Measurements from ENCODE around the gene DSP.

Gene DSP

DNA sequence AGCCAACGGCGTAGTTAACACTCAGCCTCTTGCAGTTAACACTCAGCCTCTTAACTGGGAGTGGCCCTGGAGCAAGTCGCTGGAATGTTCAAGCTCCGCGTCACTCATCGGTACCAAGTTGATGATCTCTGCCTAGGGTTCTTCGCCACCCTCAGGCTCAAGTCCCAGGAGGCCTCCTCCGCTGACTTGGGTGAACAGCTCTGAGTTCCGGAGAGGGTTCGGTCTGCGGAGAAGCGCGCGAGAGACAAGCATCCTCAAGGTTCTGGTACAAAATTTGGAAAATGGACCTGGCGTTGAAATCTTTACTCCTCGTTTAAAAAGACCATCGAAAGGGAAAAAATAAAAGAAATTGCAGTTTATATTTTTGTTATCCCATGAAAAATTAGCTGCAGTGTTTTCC lies 876 bp upstream of the DSP start:
- DNase-seq, result no peak

DNA sequence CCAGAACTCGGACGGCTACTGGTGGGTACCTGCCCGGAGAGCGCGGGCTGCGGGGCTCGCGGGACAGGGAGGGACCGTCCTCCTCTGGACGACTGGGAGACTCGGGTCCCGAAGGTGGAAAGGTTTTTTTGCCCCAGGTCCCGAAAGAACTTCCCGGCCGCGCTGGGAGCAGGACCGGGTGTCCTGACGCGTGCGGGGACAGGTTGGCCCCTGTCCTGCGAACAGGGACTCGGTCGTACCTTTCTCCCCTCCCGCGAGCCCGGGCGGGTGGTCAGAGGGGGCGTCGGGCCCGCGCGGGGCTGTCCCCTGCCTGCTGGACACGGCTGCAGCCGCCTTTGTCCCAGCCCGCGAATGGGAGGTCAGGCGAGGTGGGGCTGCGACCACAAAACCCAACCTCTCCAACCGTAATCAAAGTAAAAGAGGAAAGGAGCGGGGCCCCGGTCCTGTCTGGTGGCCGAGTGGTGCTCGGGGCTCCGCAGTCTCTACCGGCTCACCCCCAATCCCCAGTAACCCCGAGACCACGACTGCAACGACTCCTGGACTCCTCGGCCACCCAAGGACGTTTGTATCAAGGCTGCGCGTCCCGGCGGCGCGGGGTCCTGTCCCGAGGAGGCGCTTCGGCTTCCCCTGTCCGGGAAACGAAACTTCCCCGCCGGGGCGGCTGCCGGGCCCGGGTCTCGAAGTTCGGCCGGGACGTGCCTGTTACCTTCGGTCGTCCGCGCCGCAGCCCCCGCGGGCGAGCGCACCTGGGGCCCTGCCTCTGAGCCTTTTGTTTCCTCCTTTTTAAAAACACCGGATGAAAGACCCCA lies 798 bp downstream of the DSP start:
- no peak for DNase-seq

DNA sequence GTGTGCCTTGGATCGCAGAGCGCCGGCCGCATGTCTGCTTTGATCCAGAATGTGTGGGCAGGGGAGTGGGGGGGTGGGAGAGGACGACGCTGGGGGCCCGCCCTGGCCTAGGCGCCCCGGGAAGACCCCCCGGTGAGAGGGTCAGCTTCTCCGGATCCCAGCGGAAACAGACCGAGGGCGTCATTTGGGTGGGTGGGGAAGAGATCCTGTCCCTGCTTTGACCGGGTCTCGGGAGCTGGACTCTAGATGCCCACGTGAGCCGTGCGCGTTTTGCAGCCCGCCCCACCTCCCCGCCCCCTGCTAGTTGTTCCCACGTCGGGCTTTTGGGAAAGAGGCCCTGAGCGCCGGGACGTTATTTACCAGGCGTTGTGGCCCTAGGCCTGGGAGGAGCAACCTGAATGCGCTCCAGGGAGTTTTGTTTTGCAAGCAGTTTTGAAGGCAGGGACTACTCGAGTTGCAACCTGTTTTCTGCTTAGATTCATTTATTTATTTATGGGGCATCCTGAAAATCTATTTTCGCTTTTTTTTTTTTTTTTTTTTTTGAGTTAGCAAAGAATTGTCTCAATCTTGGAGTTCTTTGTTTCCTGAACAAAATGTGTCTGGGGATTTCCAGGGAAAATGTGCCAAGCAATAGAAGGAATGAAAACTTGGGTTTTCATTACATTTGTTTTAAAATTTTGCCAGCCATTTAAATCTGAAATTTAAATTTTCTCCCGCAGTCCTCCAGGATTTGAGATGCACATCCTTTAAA lies 1.6 kb downstream of the DSP start:
- DNase-seq, result no peak

DNA sequence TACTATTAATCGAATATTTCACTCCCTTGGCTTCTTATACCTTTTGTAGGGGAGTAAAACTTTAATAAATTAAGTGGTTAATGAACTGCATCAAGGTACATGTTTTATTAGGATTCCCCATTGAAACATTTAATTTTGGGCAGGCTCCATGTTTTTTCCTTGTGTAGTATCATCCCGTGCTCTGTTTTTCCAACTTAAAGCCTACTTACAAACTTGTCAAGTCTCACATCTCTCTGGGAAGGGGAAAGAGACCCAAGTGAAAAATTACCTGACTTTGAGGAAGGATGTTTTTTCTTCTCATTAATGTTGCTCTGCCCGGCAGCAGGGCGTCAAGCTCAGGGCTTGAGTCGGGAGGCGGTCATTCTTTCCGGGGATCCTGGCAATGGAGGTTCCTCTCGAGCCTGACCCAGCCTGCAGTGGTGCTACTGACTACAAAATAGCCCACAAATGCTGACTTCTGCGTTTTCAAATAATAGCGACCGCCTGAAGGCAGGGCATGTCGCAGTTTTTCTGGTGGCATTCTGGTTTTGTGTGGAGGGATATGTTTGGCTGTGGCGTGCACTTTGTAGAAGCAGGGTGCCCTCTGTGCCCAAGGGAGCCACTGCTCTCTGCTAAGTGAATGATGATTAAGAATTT lies 2.4 kb downstream of the DSP start:
- no peak for DNase-seq

DNA sequence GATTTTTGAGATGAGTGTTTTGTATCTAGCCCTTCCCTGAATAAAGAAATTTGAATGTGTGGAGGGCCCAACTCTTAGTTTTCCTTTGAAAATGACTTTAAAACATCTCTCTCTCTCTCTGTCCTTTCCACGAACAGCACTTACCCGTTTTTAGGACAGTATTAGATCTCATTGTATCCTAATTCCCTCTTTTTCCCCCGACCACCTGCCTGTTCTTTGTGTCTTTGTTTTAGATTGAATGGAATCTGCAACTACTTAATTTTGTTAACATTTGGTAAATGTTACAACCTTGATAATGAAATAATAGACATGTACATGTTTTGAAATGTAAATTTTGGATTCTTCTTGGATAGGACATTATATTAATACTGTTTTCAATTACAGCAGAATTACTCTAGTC lies 3.1 kb downstream of the DSP start:
- DNase-seq, result no peak

DNA sequence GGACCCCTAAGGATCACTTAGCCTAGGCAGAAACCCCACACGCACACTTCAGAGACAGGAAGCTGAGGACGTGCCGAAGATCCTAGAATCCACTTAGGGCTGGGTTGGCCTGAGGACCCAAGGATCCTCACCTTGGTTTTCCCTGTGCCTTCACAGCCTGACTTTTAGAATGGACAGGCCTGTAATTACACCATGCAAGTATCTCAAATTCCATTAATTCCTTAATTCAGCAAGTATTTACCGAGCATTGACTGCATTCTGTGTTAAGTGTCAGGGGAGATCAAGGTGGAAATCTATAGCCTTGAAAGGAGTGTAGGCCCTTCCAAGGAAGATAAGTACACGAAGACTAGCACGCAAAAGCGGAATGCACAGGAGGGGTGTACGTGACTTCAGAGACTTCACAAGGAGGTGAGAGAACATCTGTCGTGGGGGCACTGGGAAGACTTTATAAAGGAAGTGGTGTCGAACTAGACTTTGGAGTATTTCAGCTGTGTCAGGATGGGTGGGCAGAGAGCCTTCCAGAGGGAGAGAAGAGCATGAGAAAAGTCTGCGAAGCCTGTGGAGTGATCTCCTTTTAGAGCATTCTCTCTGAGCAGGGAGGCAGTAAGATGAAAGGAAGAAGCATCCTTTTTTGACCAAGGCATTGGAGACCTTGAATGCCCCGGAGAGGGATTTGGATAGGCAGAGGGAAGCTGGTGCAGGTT lies 4.0 kb downstream of the DSP start:
- DNase-seq, result no peak

DNA sequence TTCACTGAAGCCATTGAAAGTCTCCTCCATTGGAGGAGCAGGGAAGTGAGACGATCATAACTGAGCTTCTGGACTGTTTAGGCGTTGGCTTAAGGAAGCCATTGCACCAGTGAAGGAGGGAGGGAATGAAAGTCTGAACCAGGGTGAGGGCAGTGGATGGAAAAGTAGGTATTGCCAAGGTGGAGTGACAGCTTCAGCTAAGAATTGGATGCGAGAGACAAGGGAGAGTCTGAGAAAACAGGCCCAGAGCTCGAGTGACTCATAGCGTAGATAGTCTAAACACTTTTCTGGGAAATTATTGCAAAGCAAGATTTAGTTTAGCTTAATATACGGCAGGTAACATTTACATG lies 4.5 kb downstream of the DSP start:
- no peak for DNase-seq

DNA sequence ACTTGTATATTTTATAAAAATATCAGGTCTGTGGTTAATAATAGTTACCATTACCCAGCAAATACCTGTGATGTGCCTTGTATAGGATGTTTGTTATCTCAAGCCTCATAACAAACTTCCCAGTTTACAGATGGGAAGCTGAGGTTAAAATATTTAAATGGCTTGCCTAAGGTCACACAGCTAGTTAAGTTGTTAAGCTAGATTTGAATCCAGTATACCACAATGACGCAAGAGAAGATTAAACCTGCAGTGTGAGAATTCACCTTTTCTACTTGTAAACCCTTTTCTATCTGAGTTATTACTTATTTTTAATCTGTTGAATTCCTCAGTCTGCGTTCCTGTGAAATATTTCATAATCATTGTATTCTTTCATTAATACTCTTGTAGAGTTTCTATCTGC lies 4.9 kb downstream of the DSP start:
- no peak for DNase-seq

DNA sequence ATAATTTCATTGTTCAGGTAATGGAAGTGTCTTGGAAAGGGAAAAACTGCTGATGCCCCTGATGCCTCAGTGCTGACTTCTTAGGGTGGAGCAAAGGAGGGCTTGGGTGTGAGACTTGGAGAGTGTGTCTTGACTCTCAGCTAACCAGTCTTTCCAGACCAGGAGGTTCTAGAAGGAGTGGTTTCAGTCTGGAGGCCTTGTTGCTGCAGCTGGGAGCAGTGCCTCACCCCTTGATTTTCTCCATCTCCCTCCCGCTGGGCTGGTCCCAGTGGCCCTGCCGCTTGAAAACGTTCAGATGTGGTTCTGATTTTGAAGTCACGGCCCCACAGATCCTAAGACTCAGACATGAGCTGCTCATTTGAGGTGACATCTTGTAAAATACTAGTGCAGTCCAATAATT lies 5.4 kb downstream of the DSP start:
- DNase-seq, result no peak

DNA sequence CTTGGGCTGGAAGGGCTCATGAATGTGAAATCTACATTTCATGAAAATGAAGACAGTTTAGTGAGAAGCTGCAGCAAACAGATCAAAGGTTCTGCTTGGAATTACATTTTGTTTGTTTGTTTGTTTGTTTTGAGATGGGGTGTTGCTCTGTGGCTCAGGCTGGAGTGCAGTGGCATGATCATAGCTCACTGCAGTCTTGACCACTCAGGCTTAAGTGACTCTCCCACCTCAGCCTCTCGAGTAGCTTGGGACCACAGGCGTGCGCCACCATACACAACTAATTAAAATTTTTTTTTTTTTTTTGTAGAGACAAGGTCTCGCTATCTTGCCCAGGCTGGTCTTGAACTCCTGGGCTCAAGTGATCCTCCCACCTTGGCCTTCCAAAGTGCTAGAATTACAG lies 5.8 kb downstream of the DSP start:
- DNase-seq, result no peak

DNA sequence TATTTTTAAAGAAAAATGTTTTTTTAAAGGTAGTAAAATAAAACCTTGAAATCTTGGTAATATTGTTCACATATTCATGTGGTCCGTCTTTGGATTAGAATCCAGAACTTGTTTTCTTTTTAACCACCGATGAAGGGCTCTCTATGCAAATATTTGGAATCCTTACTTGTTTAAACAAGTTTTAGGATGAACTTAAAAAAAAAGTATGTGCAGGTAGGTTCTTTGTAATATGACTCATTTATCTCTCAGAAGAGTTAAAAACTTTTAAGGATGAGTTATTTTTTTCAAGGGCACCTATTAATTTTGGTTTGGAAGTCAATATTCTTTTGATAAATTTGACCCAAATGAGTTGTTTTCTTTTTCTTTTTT lies 8.9 kb downstream of the DSP start:
- no peak for DNase-seq

DNA sequence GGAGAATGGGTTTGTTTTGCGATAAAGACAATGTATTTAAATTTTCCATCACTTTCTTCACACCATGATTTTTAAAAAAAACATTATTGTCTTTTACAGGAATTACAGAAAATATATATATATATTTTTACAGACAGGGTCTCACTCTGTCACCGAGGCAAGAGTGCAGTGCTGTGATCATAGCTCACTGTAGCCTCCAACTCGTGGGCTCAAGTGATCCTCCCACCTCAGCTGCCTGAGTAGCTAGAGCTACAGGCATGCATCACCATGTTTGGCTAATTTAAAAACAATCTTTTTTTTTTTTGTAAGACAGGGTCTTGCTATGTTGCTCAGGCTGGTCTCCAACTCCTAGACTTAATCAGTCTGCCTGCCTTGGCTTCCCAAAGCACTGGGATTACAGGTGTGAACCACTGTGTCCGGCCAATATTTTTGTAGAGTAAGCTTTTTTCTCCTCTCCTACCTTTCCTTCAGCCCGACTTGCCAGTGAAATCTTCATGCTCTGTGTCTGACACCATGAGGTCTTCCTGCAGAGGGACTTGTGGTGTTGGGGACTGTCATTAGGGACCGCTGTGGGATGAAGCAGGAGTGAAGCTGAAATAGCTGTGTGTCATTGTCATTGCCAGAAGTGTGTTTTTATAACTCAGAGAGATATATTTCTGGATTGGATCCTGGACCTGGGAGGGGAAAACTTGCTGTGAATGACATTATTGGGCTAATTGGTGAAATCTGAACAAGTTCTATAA lies 13.2 kb downstream of the DSP start:
- no peak for DNase-seq

DNA sequence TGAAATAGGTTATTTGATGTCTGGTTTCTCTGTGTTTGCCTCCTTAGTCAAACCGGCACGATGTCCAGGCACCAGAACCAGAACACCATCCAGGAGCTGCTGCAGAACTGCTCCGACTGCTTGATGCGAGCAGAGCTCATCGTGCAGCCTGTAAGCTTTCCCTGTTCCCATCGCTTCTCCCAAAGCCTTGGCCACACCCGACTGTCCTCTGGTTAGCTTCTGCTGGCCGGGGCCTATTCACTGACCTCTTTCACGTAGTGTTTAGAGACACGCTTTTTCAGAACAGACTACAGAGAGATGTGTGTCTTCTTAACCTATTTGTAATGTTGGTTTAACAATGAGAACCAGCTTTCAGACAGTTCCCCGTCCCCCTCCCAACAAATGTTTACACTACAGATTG lies 14.2 kb downstream of the DSP start:
- DNase-seq, result no peak

DNA sequence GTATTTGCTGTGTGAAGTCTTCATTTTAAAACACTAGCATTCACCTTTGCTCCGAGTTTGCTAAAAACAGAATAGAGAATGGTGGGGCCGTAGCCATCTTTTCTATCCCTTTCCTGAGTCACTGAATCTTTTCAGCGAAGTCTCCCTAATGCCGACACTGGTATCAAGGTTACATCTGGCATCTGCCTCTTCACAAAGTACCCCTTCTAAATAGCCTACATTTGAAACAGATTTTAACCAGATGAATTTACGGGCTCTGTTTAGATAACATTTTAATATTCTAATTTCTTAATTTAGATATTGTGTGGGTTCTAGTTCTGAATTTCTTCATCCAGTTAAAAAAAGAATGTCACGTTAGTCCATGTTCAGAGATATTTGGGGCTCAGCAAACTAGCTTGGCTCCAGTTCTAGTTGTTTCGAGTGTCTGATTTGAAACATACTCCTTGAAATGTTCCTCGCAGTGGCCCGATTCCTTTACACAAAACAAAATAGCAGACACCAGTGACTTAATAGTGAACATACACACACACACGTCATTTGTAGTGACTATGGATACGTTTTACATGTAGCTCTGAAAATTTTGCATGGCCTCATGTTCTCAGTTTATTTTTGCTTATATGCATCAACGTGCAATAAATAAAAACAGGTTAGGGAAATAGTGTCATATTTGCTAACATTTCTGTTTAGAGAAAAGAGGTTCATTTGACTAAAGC lies 15.1 kb downstream of the DSP start:
- DNase-seq, result no peak

DNA sequence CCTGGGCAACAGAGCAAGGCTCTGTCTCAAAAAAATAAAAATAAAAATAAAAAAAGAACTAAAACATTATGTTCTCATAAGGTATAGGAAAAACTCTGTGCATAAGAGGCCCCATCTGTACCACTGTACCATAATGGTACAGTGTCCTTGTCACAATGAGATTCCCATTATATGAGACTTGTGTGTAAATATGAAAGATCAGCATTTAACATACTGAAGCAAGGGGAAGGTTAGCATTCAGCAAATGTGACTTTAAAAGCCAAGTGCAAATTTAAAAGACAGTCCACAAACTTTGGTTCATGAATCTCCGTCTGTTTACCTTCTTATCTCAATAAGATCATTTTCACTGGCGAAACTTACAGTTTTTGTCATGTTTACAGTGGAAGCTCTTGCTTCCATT lies 16.2 kb downstream of the DSP start:
- no peak for DNase-seq

DNA sequence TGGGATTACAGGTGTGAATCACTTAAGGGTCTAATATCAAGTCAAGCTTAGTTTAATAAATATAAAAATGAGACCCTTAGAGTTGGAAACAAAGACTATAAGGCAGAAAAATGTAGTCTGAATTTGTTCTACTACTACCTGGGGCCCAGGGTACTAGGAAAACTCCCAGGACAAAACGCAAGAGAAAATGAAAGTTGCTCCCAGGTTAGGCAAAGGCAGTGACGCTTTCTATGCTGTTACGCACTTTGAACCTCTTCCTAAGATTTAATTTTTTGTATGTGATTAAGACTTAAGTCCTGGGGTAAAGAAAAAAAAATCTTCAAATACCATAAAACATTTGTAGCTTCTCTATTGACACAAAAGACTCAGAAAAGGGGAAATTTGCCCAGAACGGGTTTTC lies 17.3 kb downstream of the DSP start:
- DNase-seq, result no peak

DNA sequence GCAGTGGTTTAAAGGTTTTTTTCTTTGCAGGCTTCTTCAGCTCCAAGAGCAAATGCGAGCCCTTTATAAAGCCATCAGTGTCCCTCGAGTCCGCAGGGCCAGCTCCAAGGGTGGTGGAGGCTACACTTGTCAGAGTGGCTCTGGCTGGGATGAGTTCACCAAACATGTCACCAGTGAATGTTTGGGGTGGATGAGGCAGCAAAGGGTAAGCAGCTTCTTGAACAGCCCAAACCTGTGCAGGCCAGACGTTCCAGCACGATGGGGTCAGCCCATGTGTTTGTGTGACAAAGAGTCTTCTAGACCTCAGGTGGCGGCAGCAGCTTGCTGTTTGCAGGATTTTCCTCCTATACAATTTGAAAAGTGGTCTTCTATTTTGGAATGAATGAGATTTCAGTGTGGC lies 17.7 kb downstream of the DSP start:
- DNase-seq, result no peak

DNA sequence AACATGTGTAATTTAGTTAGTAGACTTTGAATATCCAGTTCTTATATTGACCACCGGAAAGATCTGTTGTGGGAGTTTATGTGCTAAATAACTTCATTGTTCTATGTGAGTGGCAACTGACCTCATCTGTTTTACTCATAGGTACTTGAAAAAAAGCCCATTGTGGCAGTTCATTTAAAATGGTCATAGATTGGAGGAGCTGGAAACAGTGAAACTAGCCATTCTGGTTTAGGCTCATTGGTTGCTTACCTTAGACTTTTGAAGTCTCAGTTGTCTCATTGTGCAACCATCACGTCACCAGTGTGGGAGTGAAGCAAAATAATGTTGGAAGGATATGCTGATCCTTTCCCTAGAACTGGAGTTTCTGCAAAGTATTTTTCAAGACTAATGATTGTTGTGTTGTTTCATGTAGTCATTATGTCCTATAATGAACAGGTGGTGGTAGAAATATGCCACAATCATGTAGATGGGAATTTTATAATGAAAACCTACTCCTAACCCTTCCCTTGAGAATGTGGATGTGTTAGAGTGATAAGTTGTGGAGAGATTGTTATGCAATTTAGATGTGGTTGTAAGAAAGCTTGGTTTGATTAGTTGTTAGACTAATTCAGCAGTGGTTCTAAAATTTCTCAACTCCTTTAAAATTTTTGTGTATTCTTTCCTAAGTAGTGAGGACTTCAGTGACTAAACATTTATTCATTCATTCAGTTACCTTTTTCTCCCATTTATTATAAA lies 18.3 kb downstream of the DSP start:
- no peak for DNase-seq

DNA sequence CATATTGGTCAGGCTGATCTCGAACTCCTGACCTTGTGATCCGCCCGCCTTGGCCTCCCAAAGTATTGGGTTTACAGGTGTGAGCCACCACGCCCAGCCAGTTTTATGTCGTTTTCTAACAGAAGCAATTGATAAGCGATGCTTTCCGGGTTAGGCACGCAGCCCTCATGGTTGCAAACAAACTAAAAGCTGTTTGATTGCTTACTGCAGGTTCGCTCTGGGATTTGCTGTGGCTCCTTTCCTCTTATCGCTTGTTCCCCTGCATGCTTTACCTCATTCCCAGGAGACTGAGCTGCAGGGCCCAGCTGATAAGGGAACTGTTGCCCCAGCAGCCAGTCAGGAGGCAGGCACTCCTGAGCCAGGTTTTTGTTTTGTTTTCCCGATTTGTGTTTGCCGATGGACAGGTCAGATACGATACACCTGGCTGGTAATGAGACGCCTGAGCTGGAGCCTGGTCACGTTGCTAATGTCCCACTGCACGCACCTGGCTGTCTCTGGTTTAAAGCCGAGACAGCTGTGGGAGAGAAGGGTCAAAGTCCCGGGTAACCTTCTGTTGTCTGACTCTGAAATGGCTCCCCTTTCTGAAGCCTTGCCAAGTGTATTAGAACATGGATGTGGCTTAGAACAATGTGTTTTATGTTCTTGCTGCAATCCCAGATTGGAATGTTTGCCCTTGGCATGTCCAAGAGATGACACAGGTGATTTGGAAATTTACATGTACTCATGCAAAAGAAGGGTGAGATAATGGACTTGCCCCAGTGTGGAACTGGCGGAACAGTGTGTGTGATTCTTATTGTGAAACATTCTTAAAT lies 19.9 kb downstream of the DSP start:
- DNase-seq, result no peak

DNA sequence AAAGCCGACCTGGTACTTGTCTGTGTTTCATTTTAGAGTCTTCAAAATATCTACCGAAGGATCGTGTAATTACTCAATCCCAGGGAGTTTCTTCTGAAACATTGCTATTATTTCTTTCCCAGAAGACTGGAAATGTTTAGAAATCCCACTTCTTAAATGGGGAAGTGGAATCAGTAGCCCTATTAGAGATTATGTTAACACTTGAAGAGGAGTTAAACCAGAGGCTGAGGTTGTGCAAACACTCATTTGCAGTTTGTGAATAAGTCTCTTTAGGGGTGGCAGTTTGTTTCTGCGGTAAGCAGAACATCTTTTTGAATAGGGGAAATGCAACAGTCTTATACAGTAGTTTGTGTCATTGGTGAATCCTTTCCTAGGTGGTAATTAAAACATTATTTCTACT lies 21.3 kb downstream of the DSP start:
- DNase-seq, result no peak

DNA sequence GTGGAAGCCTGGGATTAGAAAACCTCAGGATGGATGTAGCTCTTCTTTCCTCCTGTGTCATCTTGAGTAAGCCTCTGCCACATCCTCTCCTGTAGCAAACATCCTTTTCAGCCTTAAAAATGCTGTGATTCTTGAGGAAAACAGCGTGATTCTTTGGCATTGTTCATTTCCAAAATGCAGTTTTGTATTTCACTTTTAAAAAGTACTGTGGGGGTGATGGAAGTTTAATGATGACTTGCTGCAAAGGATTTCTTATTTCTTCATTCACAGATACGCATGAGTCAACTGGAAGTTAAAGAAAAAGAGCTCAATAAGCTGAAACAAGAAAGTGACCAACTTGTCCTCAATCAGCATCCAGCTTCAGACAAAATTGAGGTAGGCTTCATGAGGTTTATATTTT lies 24.6 kb downstream of the DSP start:
- DNase-seq, result no peak

All from midbrain (tissue), 1 donor.